Measurements from ENCODE around the gene ECHDC3.

ECHDC3 gene

GRCh38 chr10:11782793-11783557 lies 40.8 kb downstream of the ECHDC3 start:
- peak in 1 of 3 donors; percentile 7 for DNase-seq (ENCODE audit: low read depth in 3 of 3)

GRCh38 chr10:11783558-11783865 lies 41.3 kb downstream of the ECHDC3 start:
- DNase-seq (ENCODE audit: low read depth in 3 of 3): no peak

GRCh38 chr10:11787374-11787773 lies 45.2 kb downstream of the ECHDC3 start:
- no peak for DNase-seq (ENCODE audit: low read depth in 3 of 3)

GRCh38 chr10:11787846-11788245 lies 45.7 kb downstream of the ECHDC3 start:
- DNase-seq (ENCODE audit: low read depth in 3 of 3): no peak

- DNase-seq (ENCODE audit: low read depth in 3 of 3): no peak
Observed at GRCh38 chr10:11789306-11789705, 47.1 kb downstream of the ECHDC3 start.

GRCh38 chr10:11789956-11790355 lies 47.8 kb downstream of the ECHDC3 start:
- DNase-seq (ENCODE audit: low read depth in 3 of 3): no peak

GRCh38 chr10:11793762-11794479 lies 51.7 kb downstream of the ECHDC3 start:
- DNase-seq (ENCODE audit: low read depth in 3 of 3): no peak

- no peak for DNase-seq (ENCODE audit: low read depth in 3 of 3)
Observed at GRCh38 chr10:11794566-11794965, 52.4 kb downstream of the ECHDC3 start.

GRCh38 chr10:11795101-11795920 lies 53.1 kb downstream of the ECHDC3 start:
- no peak for DNase-seq (ENCODE audit: low read depth in 3 of 3)

- DNase-seq (ENCODE audit: low read depth in 3 of 3): no peak
Observed at GRCh38 chr10:11796474-11796873, 54.3 kb downstream of the ECHDC3 start.

GRCh38 chr10:11797281-11797680 lies 55.1 kb downstream of the ECHDC3 start:
- DNase-seq (ENCODE audit: low read depth in 3 of 3): no peak

GRCh38 chr10:11797847-11798633 lies 55.9 kb downstream of the ECHDC3 start:
- DNase-seq (ENCODE audit: low read depth in 3 of 3): no peak

GRCh38 chr10:11798845-11799735 lies 56.9 kb downstream of the ECHDC3 start:
- DNase-seq (ENCODE audit: low read depth in 3 of 3): no peak

- DNase-seq (ENCODE audit: low read depth in 3 of 3): no peak
Observed at GRCh38 chr10:11799736-11800080, 57.5 kb downstream of the ECHDC3 start.

GRCh38 chr10:11804336-11804735 lies 62.2 kb downstream of the ECHDC3 start:
- DNase-seq (ENCODE audit: low read depth in 3 of 3): no peak

GRCh38 chr10:11805792-11806191 lies 63.6 kb downstream of the ECHDC3 start:
- DNase-seq (ENCODE audit: low read depth in 3 of 3): no peak

- no peak for DNase-seq (ENCODE audit: low read depth in 3 of 3)
Observed at GRCh38 chr10:11806706-11807105, 64.5 kb downstream of the ECHDC3 start.

GRCh38 chr10:11808808-11809207 lies 66.6 kb downstream of the ECHDC3 start:
- no peak for DNase-seq (ENCODE audit: low read depth in 3 of 3)

GRCh38 chr10:11810313-11810766 lies 68.2 kb downstream of the ECHDC3 start:
- DNase-seq (ENCODE audit: low read depth in 3 of 3): no peak

GRCh38 chr10:11810973-11811372 lies 68.8 kb downstream of the ECHDC3 start:
- DNase-seq (ENCODE audit: low read depth in 3 of 3): no peak

GRCh38 chr10:11813177-11813576 lies 71.0 kb downstream of the ECHDC3 start:
- DNase-seq (ENCODE audit: low read depth in 3 of 3): no peak

Measured in stimulated activated CD4-positive, alpha-beta T cell treated with anti-CD3 and anti-CD28 coated beads, TNF-alpha, amount 100 ng/mL, for 48 hours (primary cell).